GM21515 (cell line): Measurements from ENCODE around the gene FCER1G.

ENCODE experiments used
- ATAC-seq: cut with Tn5 transposase; IDR thresholded peaks from one replicate; pipeline ENCODE4 v1.9.1; 2021; ENCODE audit not compliant: unreplicated experiment

Gene FCER1G

GRCh38 chr1:161261261-161262235 is 46.5 kb downstream of the FCER1G start:
- ATAC-seq = no peak

- ATAC-seq = no peak
These were observed 50.2 kb downstream of the FCER1G start for GRCh38 chr1:161265305-161265704.

GRCh38 chr1:161266202-161266601 is 51.1 kb downstream of the FCER1G start:
- no peak for ATAC-seq

GRCh38 chr1:161266836-161267235 is 51.7 kb downstream of the FCER1G start:
- no peak for ATAC-seq

GRCh38 chr1:161267321-161267720 is 52.2 kb downstream of the FCER1G start:
- ATAC-seq = no peak
